Spleen (tissue), 7 donors: ENCODE data around the gene SMIM3.

Experiments used
- CTCF ChIP-seq, 11 experiments: fragments of 200-600 bp in 7 of 11; fragments of 450-650 bp in 4 of 11; sonication (generic) in 4 of 11; IDR thresholded peaks in 8 of 11; conservative IDR thresholded peaks in 3 of 11; 1 replicate in 7 of 11; 2 replicates in 4 of 11; pipeline versions ENCODE4 v1.4.0 to v1.8.0; 2016 to 2021; ENCODE audit warnings: antibody characterized with exemption in 11 of 11, inconsistent platforms in 4 of 11, mild to moderate bottlenecking in 1 of 11
- POLR2A ChIP-seq, 3 donors: fragments of 450-650 bp; IDR thresholded peaks; one replicate each; pipeline ENCODE4 v1.5.1; 2017; ENCODE audit warnings: antibody characterized with exemption in 3 of 3, mild to moderate bottlenecking in 1 of 3
- donor health status: DM: no; HTN: no; CAD: no; lungs with moderate emphysema.
- donor health status: DM: no; HTN: no; CAD: no.
- donor health status: DM: no; HTN: no; CAD: no.

DNA sequence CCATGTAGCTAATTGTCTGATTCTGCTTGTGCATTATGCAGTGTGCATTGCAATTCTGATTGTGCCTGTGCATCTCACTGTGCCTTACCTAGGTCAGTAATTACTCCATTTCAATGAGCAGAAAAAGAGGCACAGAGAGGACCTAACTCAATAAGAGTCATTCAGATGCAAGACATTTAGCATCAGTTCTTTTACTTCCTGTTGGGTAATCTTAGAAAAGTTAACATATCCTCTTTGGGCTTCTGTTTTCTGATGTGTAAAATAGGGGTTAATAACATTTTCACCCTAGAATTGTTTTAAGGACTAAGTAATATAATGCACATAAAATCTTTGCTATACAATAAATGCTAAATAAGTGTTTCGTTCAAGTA, 12.8 kb upstream of the SMIM3 start:
- TF ChIP-seq CTCF (IDR thresholded peaks at IDR 0.05 in 8 of 11, conservative IDR thresholded peaks at IDR 0.05 in 3 of 11) (no peak), POLR2A (IDR thresholded peaks at IDR 0.05) (no peak)
